Measurements from ENCODE around the gene GRB10.

GRB10 gene

DNA sequence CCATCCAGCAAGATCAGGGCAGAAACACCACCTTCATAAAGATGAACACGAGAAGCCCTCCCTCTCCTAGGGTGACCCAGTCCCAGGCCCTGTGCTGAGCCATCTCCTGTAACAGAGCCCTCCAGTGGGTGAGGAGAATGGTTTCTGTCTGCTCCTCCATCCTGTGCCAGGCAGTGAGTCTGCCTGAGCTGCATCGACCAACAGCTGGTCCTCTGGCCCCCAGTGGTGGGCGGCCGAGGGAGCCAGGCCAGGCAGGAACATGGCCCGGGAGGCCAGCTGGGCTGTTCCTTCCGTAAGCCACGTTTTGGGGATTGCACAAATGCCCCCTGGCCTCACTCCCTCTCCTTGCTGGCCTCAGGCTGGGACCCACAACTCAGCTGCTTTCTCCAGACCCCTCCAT lies 73.5 kb downstream of the GRB10 start:
- no peak for DNase-seq
- in situ Hi-C loops (cut with MboI; ENCODE audit: low pct_unique_long_range_greater_than_20kb, low sequenced_read_pairs), result no loop called here

DNA sequence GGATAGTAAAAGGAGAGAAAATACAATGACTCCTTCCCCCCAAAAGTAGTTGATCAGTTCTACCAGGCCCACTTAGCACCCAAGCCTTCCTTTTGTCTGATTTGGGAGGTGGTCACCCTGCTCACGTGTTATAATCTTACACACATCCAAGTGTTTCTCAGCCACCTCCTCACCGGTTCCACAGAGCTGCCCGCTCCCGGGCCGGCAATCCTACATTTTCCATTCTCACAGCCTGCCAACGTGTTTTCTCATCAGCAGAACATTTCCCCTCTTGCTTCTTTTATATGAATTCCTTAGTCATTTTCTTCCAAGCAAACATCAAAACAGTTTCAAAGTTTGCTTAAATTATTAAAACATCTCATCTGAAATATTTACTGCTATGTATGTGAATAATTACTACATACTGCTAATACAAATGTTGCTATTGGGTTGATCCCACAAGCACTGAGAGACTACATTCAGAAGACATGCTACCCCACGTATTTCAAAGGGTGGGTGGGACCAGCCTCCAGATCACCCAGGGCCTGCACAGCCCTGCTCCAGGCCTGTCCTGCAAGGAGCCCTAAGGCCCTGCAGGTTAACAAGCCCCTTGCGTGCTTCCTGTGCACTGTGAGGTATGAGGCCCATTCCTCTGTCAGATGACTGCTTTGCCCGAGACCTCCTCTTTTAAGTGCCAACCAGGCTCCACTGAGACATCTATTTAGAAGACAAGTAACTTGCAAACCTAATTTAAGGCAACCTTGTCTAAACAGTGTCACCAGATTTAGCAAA lies 75.3 kb downstream of the GRB10 start:
- DNase-seq, result no peak
- in situ Hi-C loops (cut with MboI; ENCODE audit: low pct_unique_long_range_greater_than_20kb, low sequenced_read_pairs), result no loop called here

GRCh38 chr7:50706469-50706937 lies 76.2 kb downstream of the GRB10 start:
- DNase-seq, result no peak
- in situ Hi-C loops (cut with MboI; ENCODE audit: low pct_unique_long_range_greater_than_20kb, low sequenced_read_pairs), result no loop called here

DNA sequence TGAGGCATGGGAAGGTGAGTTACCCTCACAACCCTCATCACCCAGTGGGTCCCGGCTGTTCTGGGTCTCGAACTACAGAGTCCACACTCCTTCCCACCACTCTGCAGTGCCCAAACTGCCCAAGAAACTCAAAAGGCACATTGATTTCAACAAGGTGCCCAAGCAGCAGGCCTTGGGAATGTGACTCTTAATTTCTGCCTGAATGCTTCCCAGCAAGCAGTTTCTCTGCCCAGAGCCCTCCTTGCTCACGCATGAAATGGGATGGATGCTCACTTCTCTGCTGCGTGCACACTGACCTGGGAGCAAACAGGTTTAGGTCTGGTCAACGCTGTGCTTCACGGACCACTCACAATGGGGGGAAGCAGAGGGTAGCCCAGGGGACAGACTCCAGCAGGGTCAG lies 77.9 kb downstream of the GRB10 start:
- in situ Hi-C loops (cut with MboI; ENCODE audit: low pct_unique_long_range_greater_than_20kb, low sequenced_read_pairs), result no loop called here
- no peak for DNase-seq

DNA sequence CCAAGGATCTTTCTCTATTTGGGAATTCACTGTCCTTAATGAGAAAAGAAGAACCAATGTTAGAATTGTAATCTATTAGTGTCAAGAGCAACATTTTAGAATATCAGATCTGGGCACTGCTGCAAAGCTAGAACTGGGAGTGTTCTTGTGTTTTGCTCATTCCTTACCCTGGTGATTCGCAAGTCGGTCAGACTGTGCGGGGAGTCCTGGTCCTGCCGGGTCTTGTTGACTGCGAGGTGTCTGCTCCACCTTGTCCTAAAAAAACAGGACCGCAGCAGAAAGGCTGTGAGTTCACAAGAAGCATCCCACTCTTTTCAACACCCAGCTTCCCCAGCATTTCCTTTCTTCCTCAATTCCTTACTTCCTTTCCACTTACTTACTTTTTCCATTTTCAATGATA lies 79.0 kb downstream of the GRB10 start:
- in situ Hi-C loops (cut with MboI; ENCODE audit: low pct_unique_long_range_greater_than_20kb, low sequenced_read_pairs), result no loop called here
- DNase-seq, result no peak

GRCh38 chr7:50699143-50699542 lies 83.6 kb downstream of the GRB10 start:
- DNase-seq, result no peak
- in situ Hi-C loops (cut with MboI; ENCODE audit: low pct_unique_long_range_greater_than_20kb, low sequenced_read_pairs), result no loop called here

DNA sequence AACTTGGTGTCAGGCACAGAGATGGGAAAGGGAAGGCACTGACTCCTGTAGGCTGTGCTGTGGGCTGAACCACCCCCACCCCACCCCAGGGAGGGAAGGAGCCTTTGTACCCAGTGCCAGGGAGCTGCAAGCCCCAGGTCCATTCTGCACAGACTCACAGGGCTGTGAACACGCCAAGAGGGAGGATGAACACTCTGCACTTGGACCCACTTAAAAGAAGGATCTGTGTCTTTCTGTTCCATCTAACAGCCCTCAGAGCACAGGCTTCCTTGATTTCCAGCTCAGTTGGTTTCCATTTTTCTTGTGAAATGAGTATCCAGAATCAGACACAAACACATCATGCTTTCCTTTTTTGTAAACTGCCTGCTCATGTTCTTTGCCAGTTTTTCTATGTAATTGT lies 84.9 kb downstream of the GRB10 start:
- in situ Hi-C loops (cut with MboI; ENCODE audit: low pct_unique_long_range_greater_than_20kb, low sequenced_read_pairs), result no loop called here
- DNase-seq, result no peak

GRCh38 chr7:50696810-50697582 lies 85.7 kb downstream of the GRB10 start:
- in situ Hi-C loops (cut with MboI; ENCODE audit: low pct_unique_long_range_greater_than_20kb, low sequenced_read_pairs), result no loop called here
- DNase-seq, result peak; percentile 37

DNA sequence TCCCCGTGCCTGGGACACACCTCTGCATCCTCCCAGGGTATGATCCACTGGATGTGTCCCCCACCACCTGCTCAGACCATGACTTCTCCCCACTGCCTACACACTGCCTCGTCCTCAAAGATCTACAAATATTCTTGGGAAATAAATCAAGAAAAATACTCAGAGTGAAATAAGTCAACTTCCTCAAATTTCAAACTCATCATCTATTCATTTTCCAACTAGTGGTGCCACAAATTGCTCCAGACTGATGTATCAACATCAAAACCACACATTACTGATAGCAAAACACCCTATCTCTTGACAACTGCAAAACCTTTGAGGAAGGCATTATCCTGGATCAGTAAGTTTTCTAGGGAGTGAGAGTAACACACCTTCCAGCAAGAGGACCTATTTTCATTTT lies 87.7 kb downstream of the GRB10 start:
- in situ Hi-C loops (cut with MboI; ENCODE audit: low pct_unique_long_range_greater_than_20kb, low sequenced_read_pairs), result no loop called here
- DNase-seq, result no peak

GRCh38 chr7:50693455-50694130 lies 89.1 kb downstream of the GRB10 start:
- in situ Hi-C loops (cut with MboI; ENCODE audit: low pct_unique_long_range_greater_than_20kb, low sequenced_read_pairs), result no loop called here
- no peak for DNase-seq

DNA sequence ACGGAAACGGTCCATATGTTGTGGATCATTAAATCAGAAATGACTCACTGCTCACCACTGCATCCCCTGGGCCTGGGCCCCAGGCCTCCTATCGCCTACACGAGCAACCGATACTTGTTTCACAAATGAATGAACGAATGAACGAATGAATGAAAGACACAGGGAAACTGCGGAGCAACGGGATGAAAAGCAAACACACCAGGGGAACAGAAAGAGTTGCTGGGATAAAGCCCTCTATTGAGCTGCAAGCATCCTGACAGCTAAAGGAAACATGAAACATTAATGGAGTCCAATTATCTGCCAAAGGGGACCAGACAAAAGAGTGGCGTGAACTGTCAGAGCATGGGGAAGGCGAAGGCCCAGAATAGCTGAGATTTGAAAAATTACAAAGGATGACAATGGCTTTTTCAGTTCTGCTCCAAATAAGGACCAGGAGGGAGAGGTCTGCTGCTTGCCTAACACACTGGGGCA lies 92.1 kb downstream of the GRB10 start:
- in situ Hi-C loops (cut with MboI; ENCODE audit: low pct_unique_long_range_greater_than_20kb, low sequenced_read_pairs), result no loop called here
- no peak for DNase-seq

- in situ Hi-C loops (cut with MboI; ENCODE audit: low pct_unique_long_range_greater_than_20kb, low sequenced_read_pairs), result no loop called here
Measured at GRCh38 chr7:50688226-50688590, 94.5 kb downstream of the GRB10 start.

DNA sequence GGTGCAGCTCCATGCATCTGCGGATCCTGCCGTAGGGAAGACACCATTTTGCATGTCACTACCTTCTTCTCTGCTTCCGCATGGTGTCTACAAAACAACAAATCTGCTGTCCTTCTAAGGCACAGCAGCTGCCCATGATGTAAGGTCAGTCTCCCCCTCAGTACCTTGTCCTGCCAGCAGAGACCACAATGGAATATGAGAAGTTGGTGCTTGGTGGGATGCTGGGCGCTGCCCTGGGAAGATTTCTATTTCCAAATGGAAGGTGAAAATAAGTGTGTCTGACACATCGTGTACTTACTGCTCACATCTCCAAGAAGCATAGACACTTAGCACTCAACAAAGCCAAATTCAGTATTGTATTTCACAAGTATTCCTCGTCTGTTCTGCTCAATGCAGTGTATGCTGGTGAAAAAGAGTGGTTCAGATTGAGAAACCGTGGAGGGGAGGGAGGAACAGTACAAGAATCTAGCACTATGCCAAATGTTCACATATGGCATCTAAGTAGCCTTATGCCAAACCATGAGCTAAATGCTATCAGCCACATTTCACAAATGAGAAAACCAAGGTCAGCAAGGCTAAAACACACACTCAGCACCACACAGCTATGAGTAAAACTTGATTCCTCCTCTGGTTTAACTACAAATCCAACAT lies 95.0 kb downstream of the GRB10 start:
- in situ Hi-C loops (cut with MboI; ENCODE audit: low pct_unique_long_range_greater_than_20kb, low sequenced_read_pairs), result no loop called here
- DNase-seq, result no peak

More at GRCh38 chr7:50688226-50688590, 94.5 kb downstream of the GRB10 start:
- DNase-seq, result peak; percentile 55

- in situ Hi-C loops (cut with MboI; ENCODE audit: low pct_unique_long_range_greater_than_20kb, low sequenced_read_pairs), result no loop called here
- no peak for DNase-seq
Measured at GRCh38 chr7:50687096-50687495, 95.6 kb downstream of the GRB10 start.

DNA sequence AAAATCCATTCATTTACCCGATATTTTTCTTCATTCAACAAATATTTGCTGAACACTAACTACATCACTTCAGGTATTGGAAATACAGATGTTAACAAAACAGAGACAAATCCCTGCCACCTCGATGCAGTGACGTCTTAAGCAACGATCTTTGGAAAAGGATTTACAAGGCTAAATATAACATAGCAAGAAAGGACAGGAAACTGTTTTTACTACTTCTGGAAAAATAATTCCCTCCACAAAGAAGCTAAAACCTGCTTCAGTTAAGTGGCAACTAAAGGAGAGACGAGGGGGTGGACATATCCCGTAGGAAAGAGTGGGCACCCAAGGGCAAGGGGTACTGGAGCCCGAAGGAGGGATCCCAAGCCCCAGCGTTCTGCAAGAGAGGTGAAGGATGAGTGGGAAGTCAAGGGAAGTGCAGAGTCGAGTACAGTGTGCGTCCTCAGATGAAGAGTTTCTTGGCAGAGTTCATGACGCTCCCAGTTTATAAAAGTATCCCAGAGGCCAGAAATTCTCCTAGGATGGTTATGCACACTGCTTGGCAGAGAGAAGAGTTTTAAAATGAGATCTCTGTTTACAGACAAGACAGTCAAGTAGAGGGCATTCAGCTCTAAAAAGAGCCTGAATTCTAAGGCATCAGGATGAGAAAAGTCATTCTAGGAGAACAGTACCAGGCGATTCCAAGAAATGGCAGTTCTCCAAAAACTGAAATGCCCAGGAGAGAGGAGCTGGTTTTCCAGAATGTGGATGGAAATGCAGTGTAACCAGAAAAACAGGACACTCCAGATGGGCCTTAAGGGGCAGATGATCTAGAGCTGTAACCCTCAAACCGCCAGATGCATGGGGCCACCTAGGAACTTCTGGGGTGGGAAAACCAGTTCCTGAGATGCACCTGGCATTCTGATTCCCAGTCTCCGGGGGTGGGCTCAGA lies 97.3 kb downstream of the GRB10 start:
- DNase-seq, result no peak
- in situ Hi-C loops (cut with MboI; ENCODE audit: low pct_unique_long_range_greater_than_20kb, low sequenced_read_pairs), result no loop called here

DNA sequence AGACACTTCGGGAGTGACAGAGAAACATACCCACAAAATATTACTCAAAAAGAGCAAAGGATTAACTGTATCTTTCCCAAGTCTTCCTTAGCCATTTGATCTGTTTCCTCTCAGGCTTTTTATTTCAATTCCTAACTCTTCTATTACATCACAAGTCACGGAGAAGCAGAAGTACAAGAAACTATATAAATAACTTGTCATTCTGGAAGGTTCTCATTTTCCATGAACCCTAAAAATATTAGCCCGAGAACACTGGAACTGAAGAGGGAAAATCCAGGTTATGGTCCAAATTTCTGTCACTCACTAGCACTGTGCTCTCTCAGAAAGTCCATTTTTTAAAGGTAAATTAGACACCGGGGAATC lies 98.0 kb downstream of the GRB10 start:
- DNase-seq, result no peak
- in situ Hi-C loops (cut with MboI; ENCODE audit: low pct_unique_long_range_greater_than_20kb, low sequenced_read_pairs), result no loop called here

GRCh38 chr7:50684011-50684712 lies 98.5 kb downstream of the GRB10 start:
- in situ Hi-C loops (cut with MboI; ENCODE audit: low pct_unique_long_range_greater_than_20kb, low sequenced_read_pairs), result no loop called here
- DNase-seq, result no peak

DNA sequence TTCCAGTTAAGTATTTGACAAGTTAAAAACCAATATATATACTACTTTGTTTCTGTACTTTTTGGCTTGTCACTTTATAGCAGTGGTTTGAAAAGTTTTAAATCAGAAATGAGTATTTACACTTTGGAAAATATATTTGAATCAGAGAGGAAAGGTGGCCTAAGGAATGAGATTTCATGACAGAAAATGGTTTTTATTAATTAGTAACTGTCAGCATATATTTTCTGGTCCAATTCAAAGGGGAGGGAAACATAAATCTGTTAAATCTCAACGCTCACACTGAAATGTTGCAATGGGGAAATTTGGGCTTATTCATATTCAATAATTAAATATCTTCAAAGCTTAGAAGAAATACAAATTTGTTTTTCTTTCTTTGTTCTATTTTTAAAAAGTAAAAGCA lies 100.1 kb downstream of the GRB10 start:
- no peak for DNase-seq
- in situ Hi-C loops (cut with MboI; ENCODE audit: low pct_unique_long_range_greater_than_20kb, low sequenced_read_pairs), result no loop called here

Measured in KBM-7 (cell line).